ENCODE measurements around the gene POLA1. TPM values are rescaled to one million over a fixed set of nuclear protein-coding genes. Genes with fewer than 3 reads are reported as not detected.

POLA1 gene
- total RNA-seq, 4 donors from 2014 or later, result 9.4 to 15.7 (median 10.0) TPM

DNA sequence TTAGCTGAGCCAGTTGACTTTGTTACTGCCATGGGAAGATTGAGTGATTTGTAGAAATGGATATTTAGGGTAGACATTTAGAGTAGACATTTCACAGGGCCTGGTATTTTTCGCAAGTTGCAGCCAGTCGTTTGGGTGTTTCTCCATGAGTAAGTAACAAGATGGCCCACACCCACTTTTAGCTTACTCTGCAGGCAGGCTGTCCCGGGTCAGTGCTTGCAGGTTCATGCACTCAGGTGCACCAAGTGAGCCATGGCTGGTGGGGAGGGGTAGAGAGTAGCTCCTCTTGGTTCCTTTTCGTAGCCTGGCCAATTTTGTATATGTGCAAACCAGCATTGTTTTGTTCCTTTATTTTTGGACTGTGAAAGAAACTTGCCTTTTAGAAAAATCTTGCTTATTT, 145.6 kb downstream of the POLA1 start:
- intact Hi-C loops (cut with DNase I), result loop anchor here (2.0 kb wide), 1 partner anchor 303 kb away; no protein-coding TSS in a partner anchor
- H3K9me3 ChIP-seq, result no peaks in the 10 kb centered on the region
- no peaks in the 10 kb centered on the region for H3K4me1 ChIP-seq
- TF ChIP-seq, protein P1, sequence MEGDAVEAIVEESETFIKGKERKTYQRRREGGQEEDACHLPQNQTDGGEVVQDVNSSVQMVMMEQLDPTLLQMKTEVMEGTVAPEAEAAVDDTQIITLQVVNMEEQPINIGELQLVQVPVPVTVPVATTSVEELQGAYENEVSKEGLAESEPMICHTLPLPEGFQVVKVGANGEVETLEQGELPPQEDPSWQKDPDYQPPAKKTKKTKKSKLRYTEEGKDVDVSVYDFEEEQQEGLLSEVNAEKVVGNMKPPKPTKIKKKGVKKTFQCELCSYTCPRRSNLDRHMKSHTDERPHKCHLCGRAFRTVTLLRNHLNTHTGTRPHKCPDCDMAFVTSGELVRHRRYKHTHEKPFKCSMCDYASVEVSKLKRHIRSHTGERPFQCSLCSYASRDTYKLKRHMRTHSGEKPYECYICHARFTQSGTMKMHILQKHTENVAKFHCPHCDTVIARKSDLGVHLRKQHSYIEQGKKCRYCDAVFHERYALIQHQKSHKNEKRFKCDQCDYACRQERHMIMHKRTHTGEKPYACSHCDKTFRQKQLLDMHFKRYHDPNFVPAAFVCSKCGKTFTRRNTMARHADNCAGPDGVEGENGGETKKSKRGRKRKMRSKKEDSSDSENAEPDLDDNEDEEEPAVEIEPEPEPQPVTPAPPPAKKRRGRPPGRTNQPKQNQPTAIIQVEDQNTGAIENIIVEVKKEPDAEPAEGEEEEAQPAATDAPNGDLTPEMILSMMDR (IDR thresholded peaks at IDR 0.05), result no peak
- TF ChIP-seq POLR2AphosphoS5 (IDR thresholded peaks at IDR 0.05), result no peak
- no peak for TF ChIP-seq EP300 (IDR thresholded peaks at IDR 0.05)
- no peak for TF ChIP-seq POLR2A (IDR thresholded peaks at IDR 0.05; ENCODE audit: low read depth)
- DNase-seq (ENCODE audit: extremely low spot score), result no peak
- no peak overlapping the region for H3K4me3 ChIP-seq
- no peaks in the 10 kb centered on the region for H3K36me3 ChIP-seq
- WGBS, result 59% methylated on average over 4 of the region's 4 CpGs
- H3K27me3 ChIP-seq, result no peaks in the 10 kb centered on the region
- H3K27ac ChIP-seq (replicated peaks in 1 of 4), result no peak overlapping the region

DNA sequence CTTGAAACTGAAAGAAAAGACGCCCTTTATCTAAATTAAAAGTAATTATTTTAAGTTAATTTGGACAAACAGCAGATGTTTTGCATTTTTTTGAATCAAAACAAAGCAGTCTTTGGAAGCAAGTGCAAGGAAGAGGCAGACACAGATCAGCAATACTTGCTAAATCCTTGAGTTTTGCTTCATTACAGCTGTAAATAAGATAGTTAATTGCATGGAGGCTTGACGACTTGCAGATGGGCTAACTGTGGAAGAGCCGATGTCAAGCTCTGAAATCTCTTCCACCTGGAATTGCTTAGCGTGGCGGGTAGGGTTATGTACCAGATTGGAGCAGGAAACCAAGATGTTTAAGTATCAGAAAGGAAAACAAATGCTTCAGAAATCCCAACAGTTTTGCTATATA, 148.8 kb downstream of the POLA1 start:
- no peaks in the 10 kb centered on the region for H3K36me3 ChIP-seq
- H3K4me3 ChIP-seq, result no peak overlapping the region
- no peaks in the 10 kb centered on the region for H3K9me3 ChIP-seq
- no peak for DNase-seq (ENCODE audit: extremely low spot score)
- no peaks in the 10 kb centered on the region for H3K4me1 ChIP-seq
- H3K27ac ChIP-seq (replicated peaks in 1 of 4), result no peak overlapping the region
- H3K27me3 ChIP-seq, result no peaks in the 10 kb centered on the region
- TF ChIP-seq EP300 (IDR thresholded peaks at IDR 0.05), result no peak
- no peak for TF ChIP-seq POLR2AphosphoS5 (IDR thresholded peaks at IDR 0.05)
- no peak for TF ChIP-seq POLR2A (IDR thresholded peaks at IDR 0.05; ENCODE audit: low read depth)
- TF ChIP-seq, protein P1 (IDR thresholded peaks at IDR 0.05), result no peak
- 41% methylated on average over 5 of the region's 5 CpGs for WGBS
- intact Hi-C loops (cut with DNase I), result no loop called here

GRCh38 chrX:24846550-24847150, 152.9 kb downstream of the POLA1 start:
- intact Hi-C loops (cut with DNase I), result no loop called here

GRCh38 chrX:24851289-24851688, 157.6 kb downstream of the POLA1 start:
- no peaks in the 10 kb centered on the region for H3K27me3 ChIP-seq
- no peaks in the 10 kb centered on the region for H3K9me3 ChIP-seq
- H3K4me3 ChIP-seq, result no peak overlapping the region
- no peaks in the 10 kb centered on the region for H3K4me1 ChIP-seq
- no peak for TF ChIP-seq EP300 (IDR thresholded peaks at IDR 0.05)
- TF ChIP-seq, protein P1 (IDR thresholded peaks at IDR 0.05), result no peak
- TF ChIP-seq POLR2AphosphoS5 (IDR thresholded peaks at IDR 0.05), result no peak
- TF ChIP-seq POLR2A (IDR thresholded peaks at IDR 0.05; ENCODE audit: low read depth), result no peak
- no peak overlapping the region for H3K27ac ChIP-seq (replicated peaks in 1 of 4)
- 79% methylated on average over 6 of the region's 6 CpGs for WGBS
- intact Hi-C loops (cut with DNase I), result no loop called here
- no peak for DNase-seq (ENCODE audit: extremely low spot score)
- H3K36me3 ChIP-seq, result peaks cover 0 to 6% (median 0%) of the 10 kb centered on the region in 4 donors

More at GRCh38 chrX:24846550-24847150, 152.9 kb downstream of the POLA1 start:
- WGBS, result 45% methylated on average over 3 of the region's 3 CpGs
- TF ChIP-seq EP300 (IDR thresholded peaks at IDR 0.05) (no peak), POLR2A (IDR thresholded peaks at IDR 0.05; ENCODE audit: low read depth) (no peak), POLR2AphosphoS5 (IDR thresholded peaks at IDR 0.05) (no peak)
- TF ChIP-seq, protein P1 (IDR thresholded peaks at IDR 0.05), result no peak
- Histone ChIP-seq H3K27ac (replicated peaks in 1 of 4) (no peak overlapping the region), H3K9me3 (no peaks in the 10 kb centered on the region), H3K27me3 (no peaks in the 10 kb centered on the region), H3K36me3 (no peaks in the 10 kb centered on the region), H3K4me1 (no peaks in the 10 kb centered on the region), H3K4me3 (no peak overlapping the region)
- DNase-seq (ENCODE audit: extremely low spot score), result no peak

GRCh38 chrX:24851780-24852179, 158.1 kb downstream of the POLA1 start:
- TF ChIP-seq POLR2AphosphoS5 (IDR thresholded peaks at IDR 0.05) (no peak), EP300 (IDR thresholded peaks at IDR 0.05) (no peak), POLR2A (IDR thresholded peaks at IDR 0.05; ENCODE audit: low read depth) (no peak)
- TF ChIP-seq, protein P1 (IDR thresholded peaks at IDR 0.05), result no peak
- no peaks in the 10 kb centered on the region for H3K27me3 ChIP-seq
- 84% methylated on average over 4 of the region's 4 CpGs for WGBS
- no peak for DNase-seq (ENCODE audit: extremely low spot score)
- intact Hi-C loops (cut with DNase I), result no loop called here
- no peak overlapping the region for H3K27ac ChIP-seq (replicated peaks in 1 of 4)
- no peaks in the 10 kb centered on the region for H3K9me3 ChIP-seq
- no peak overlapping the region for H3K4me3 ChIP-seq
- H3K4me1 ChIP-seq, result no peaks in the 10 kb centered on the region
- peaks cover 0 to 6% (median 0%) of the 10 kb centered on the region in 4 donors for H3K36me3 ChIP-seq
